K562 (cell line): ENCODE measurements around the gene CRAMP1. TPM values are rescaled to one million over a fixed set of nuclear protein-coding genes. Genes with fewer than 3 reads are reported as not detected.

Experiments used
- ATF2 ChIP-seq: sonication (generic); formaldehyde crosslinking; IDR thresholded peaks from 2 replicates; pipeline ENCODE4 v1.8.1; 2022; ENCODE audit warnings: missing genetic modification reagents
- BRD4 ChIP-seq: fragments of 200-600 bp; sonication (generic); IDR thresholded peaks from 2 replicates; pipeline ENCODE4 v1.6.1; 2017; ENCODE audit warnings: inconsistent platforms
- C11orf30 ChIP-seq: fragments of 450-650 bp; IDR thresholded peaks from 2 replicates; pipeline ENCODE4 v1.6.1; 2016; ENCODE audit warnings: low read depth, mild to moderate bottlenecking
- CBX8 ChIP-seq: fragments of 200-600 bp; sonication (generic); IDR thresholded peaks from 2 replicates; pipeline ENCODE4 v1.6.1; 2012; ENCODE audit warnings: borderline replicate concordance, mixed run types, low read depth, mild to moderate bottlenecking, moderate library complexity, mixed read lengths, low read length, control low read depth, inconsistent platforms; ENCODE audit not compliant: poor library complexity, severe bottlenecking; ENCODE audit errors: extremely low read depth
- DMBX1 ChIP-seq: fragments of 250-450 bp; sonication (Bioruptor Pico); IDR thresholded peaks from 2 replicates; pipeline ENCODE4 v1.8.0; 2022; ENCODE audit warnings: inconsistent platforms, mild to moderate bottlenecking, moderate library complexity, borderline replicate concordance
- FOXJ2 ChIP-seq: fragments of 200-800 bp; sonication (Bioruptor generic); IDR thresholded peaks from 2 replicates; pipeline ENCODE4 v1.6.1; 2016; ENCODE audit warnings: missing genetic modification characterization, missing compliant biosample characterization
- FOXK2 ChIP-seq, 2 experiments: fragments of 450-650 bp; IDR thresholded peaks in 1 of 2; conservative IDR thresholded peaks in 1 of 2; 2 replicates each; pipeline ENCODE4 v1.6.1; 2016; ENCODE audit warnings: low read depth in 2 of 2, mild to moderate bottlenecking in 1 of 2
- HEY1 ChIP-seq: fragments of 250-450 bp; sonication (Bioruptor Pico); IDR thresholded peaks from 2 replicates; pipeline ENCODE4 v1.5.0; 2020; ENCODE audit warnings: mild to moderate bottlenecking, moderate library complexity, borderline replicate concordance
- MAFG ChIP-seq: fragments of 450-650 bp; conservative IDR thresholded peaks from 2 replicates; pipeline ENCODE4 v1.6.1; 2016; ENCODE audit warnings: missing genetic modification characterization, missing compliant biosample characterization
- MED1 ChIP-seq: sonication (generic); formaldehyde crosslinking; IDR thresholded peaks from 2 replicates; pipeline ENCODE4 v1.8.1; 2023; ENCODE audit warnings: missing genetic modification reagents, borderline replicate concordance
- NRF1 ChIP-seq, 2 experiments: fragments of 450-650 bp; IDR thresholded peaks in 1 of 2; conservative IDR thresholded peaks in 1 of 2; 2 replicates each; pipeline ENCODE4 v1.6.1; 2014; ENCODE audit warnings: mild to moderate bottlenecking in 2 of 2
- POLR2AphosphoS5 ChIP-seq: IDR thresholded peaks from 2 replicates; pipeline ENCODE4 v1.6.1; 2011; ENCODE audit warnings: mild to moderate bottlenecking, low read depth, low read length, moderate library complexity; ENCODE audit not compliant: control insufficient read depth, insufficient read depth
- POLR2H ChIP-seq: IDR thresholded peaks from 2 replicates; pipeline ENCODE4 v1.6.1; 2016; ENCODE audit warnings: missing genetic modification characterization, low read depth, mild to moderate bottlenecking, control low read depth, missing compliant biosample characterization, moderate library complexity
- RHOXF2B ChIP-seq: fragments of 250-450 bp; sonication (Bioruptor Pico); conservative IDR thresholded peaks from 2 replicates; pipeline ENCODE4 v1.5.1; 2021
- SETDB1 ChIP-seq: IDR thresholded peaks from one replicate; pipeline ENCODE4 v1.6.1; 2012; ENCODE audit warnings: low read length, control low read depth, inconsistent platforms
- SMAD4 ChIP-seq: fragments of 250-450 bp; sonication (Bioruptor Pico); conservative IDR thresholded peaks from 2 replicates; pipeline ENCODE4 v1.8.0; 2021; ENCODE audit warnings: inconsistent platforms, mild to moderate bottlenecking, moderate library complexity
- TOE1 ChIP-seq, 2 experiments: fragments of 450-650 bp in 1 of 2; sonication (generic) in 1 of 2; formaldehyde crosslinking in 1 of 2; IDR thresholded peaks; 2 replicates each; pipeline versions ENCODE4 v1.7.1 to v1.8.0; 2016 to 2022; ENCODE audit warnings: borderline replicate concordance in 2 of 2, mild to moderate bottlenecking in 2 of 2, antibody characterized with exemption in 1 of 2, inconsistent platforms in 1 of 2, low read depth in 1 of 2, missing genetic modification reagents in 1 of 2, moderate library complexity in 1 of 2
- ZBTB5 ChIP-seq: fragments of 450-650 bp; IDR thresholded peaks from 2 replicates; pipeline ENCODE4 v1.6.1; 2017; ENCODE audit warnings: antibody characterized with exemption
- ZNF324 ChIP-seq: fragments of 250-450 bp; sonication (Bioruptor Pico); IDR thresholded peaks from 2 replicates; pipeline ENCODE4 v1.4.0; 2020; ENCODE audit warnings: mild to moderate bottlenecking
- polyA plus RNA-seq, 8 experiments: library from polyadenylated mRNA; depleted of rRNA in 4 of 8; stranded (reverse) in 5 of 8; unstranded in 3 of 8; fragments of >200 nt; fragmentation: Nextera tagmentation in 2 of 8; fragmentation: Illumina TruSeq in 1 of 8; extraction: Ambion mirVana in 2 of 8; extraction: Trizol in 1 of 8; gene quantifications; 2 replicates each; pipeline versions ENCODE4 v1.2.1 to v1.2.3, GENCODE V29; 2011 to 2014; ENCODE audit warnings: inconsistent platforms in 1 of 8, missing spikeins in 1 of 8
- total RNA-seq, 7 experiments: library from RNA; depleted of rRNA in 6 of 7; stranded (reverse); fragments of >200 nt in 6 of 7; fragmentation: Illumina TruSeq in 2 of 7; extraction: Trizol in 2 of 7; gene quantifications; 2 replicates each; pipeline versions ENCODE4 v1.2.1 to v1.2.3, GENCODE V29; 2011 to 2021; ENCODE audit warnings: low replicate concordance in 1 of 7
- TF ChIP-seq, protein P1 (sequence below): sonication (generic); formaldehyde crosslinking; IDR thresholded peaks from 2 replicates; pipeline ENCODE4 v1.8.0; 2022; ENCODE audit warnings: missing genetic modification reagents, mild to moderate bottlenecking, moderate library complexity, borderline replicate concordance
- TF ChIP-seq, protein P2 (sequence below), 2 experiments: fragments of 450-650 bp; conservative IDR thresholded peaks; 2 replicates each; pipeline ENCODE4 v1.6.1; 2017; ENCODE audit warnings: mild to moderate bottlenecking in 2 of 2, moderate library complexity in 2 of 2

Gene CRAMP1
- total and polyA plus RNA-seq, 9 of the 15 experiments (the other 6 are each of a cell fraction or from before 2014, with no cell fraction given): 0.52 to 20.8 (median 7.5) TPM

DNA sequence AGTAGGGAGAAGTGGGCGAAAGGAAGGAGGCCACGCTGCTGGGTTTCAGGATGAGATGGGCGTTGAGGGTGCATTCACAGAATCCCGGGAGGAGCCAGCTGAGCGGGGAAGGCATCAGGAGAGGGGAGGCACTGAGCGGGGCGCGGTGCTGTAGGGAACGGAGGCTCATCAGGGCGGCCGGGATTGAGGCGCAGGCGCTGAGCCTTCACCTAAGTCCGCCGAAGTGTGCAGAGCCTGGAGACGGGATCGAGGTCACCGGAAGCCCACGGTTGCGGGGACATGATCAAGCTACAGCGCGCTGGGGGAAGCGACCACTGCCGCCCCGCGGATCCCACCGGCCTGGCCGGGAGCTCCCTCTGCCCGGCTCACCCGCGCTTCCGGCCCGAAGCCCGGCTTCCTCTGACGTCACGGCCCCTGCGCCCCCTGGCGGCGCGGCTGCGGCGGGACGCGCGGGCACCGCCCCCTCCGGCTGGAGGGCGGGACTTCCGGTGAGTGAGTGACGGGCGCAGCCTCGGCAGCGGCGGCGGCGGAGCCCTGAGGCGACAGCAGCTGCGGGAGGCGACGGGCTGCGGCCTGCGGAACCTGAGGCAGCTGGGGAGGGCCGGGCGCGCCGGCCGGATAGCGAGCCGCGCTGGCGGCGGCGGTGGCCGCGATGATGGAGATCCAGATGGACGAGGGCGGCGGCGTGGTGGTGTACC, 93.7 kb downstream of the CRAMP1 start, which contains the start of gene MAPK8IP3 (continued):
- TF ChIP-seq ZBTB5 (no peak), FOXJ2 (tag) (no peak), TOE1 (IDR thresholded peaks at IDR 0.05; ENCODE audit: borderline replicate concordance) (no peak; the same call in 1 of the 2 replicates), TOE1 (CRISPR knock-in tag; IDR thresholded peaks at IDR 0.05; ENCODE audit: borderline replicate concordance, low read depth) (0 out of 2 replicates have a peak, but pooled peaks have one; percentile 31), HEY1 (CRISPR knock-in tag) (no peak), POLR2H (tag) (peak; percentile 72), C11orf30 (peak; percentile 79), FOXK2 (conservative IDR thresholded peaks at IDR 0.05 in 1 of 2, IDR thresholded peaks at IDR 0.05 in 1 of 2; ENCODE audit: low read depth in 2 of 2) (no peak), ZNF324 (CRISPR knock-in tag) (no peak), RHOXF2B (CRISPR knock-in tag) (no peak), NRF1 (conservative IDR thresholded peaks at IDR 0.05 in 1 of 2, IDR thresholded peaks at IDR 0.05 in 1 of 2) (peak; percentile 71 to 73; a peak in 3 of 4 replicates), POLR2AphosphoS5 (peak; percentile 83), MED1 (CRISPR knock-in tag) (no peak), BRD4 (no peak), SMAD4 (CRISPR knock-in tag) (peak; percentile 86), SETDB1 (peak; percentile 29), DMBX1 (CRISPR knock-in tag) (no peak), ATF2 (CRISPR knock-in tag) (peak; percentile 91), CBX8 (no peak), MAFG (no peak)
- TF ChIP-seq, protein P1, sequence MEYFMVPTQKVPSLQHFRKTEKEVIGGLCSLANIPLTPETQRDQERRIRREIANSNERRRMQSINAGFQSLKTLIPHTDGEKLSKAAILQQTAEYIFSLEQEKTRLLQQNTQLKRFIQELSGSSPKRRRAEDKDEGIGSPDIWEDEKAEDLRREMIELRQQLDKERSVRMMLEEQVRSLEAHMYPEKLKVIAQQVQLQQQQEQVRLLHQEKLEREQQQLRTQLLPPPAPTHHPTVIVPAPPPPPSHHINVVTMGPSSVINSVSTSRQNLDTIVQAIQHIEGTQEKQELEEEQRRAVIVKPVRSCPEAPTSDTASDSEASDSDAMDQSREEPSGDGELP (CRISPR knock-in tag): peak; percentile 50
- TF ChIP-seq, protein P2, sequence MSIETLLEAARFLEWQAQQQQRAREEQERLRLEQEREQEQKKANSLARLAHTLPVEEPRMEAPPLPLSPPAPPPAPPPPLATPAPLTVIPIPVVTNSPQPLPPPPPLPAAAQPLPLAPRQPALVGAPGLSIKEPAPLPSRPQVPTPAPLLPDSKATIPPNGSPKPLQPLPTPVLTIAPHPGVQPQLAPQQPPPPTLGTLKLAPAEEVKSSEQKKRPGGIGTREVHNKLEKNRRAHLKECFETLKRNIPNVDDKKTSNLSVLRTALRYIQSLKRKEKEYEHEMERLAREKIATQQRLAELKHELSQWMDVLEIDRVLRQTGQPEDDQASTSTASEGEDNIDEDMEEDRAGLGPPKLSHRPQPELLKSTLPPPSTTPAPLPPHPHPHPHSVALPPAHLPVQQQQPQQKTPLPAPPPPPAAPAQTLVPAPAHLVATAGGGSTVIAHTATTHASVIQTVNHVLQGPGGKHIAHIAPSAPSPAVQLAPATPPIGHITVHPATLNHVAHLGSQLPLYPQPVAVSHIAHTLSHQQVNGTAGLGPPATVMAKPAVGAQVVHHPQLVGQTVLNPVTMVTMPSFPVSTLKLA (conservative IDR thresholded peaks at IDR 0.05): peak in 1 of 2 experiments; percentile 64; a peak in 2 of 4 replicates
